ENCODE data around the gene CAMSAP1. TPM values are rescaled to one million over a fixed set of nuclear protein-coding genes. Genes with fewer than 3 reads are reported as not detected.

Gene CAMSAP1
- total and polyA plus RNA-seq, 2 of the 4 experiments (the other 2 are of a cell fraction): 8.2 to 19.5 TPM

DNA sequence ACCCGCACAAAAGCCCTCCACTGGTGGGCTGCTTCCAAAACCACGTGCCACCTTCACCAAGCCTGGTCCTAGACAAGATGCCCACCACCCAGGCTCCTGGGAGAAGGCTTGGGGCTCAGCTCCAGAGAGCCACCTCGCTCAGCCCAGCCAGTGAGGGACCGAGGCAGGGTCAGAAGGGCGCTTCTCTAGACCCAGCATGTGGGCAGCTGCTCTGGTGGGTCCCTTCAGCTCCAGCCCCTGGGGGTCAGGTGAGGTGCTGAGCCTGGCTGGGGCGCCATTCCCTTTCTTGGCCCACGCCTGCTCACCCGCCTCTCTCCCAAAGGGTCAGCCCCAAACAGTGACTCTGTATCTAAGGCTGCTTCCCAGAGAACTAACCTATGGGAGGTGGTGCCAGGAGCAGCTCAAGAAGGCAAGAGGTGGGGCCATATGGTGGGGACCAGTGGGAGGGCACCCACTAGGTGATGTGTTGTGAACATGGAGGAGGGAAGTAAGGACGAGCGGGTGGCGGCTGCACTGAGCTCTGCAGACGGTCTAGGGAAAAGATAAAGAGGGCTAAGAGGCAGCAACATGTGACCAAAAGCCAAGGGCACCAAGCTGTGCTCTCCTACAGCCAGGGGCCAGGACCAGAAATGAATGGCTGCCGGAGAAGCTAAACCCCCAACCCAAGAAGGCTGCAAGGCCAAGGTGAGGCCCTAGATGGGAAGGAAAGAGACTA is 79.3 kb downstream of the CAMSAP1 start:
- CTCF ChIA-PET: no interaction called here
- Histone ChIP-seq H3K4me1 (ENCODE audit: control insufficient read depth, insufficient read depth, low read length) (no peaks in the 10 kb centered on the region), H3K9me3 (ENCODE audit: control insufficient read depth, insufficient read depth, low read length) (no peaks in the 10 kb centered on the region), H3K56ac (ENCODE audit: extremely low read depth, insufficient read depth, low read length) (no peak overlapping the region), H3K14ac (replicated peaks; ENCODE audit: low read depth, low read length) (no peak overlapping the region), H2BK5ac (ENCODE audit: low read depth, low read length, poor library complexity, severe bottlenecking) (no peak overlapping the region), H4K20me1 (ENCODE audit: insufficient read depth, low read length) (peaks cover 16% of the 10 kb centered on the region), H2BK120ac (ENCODE audit: low read depth, low read length) (no peak overlapping the region), H3K9me1 (ENCODE audit: insufficient read depth, low read length) (no peaks in the 10 kb centered on the region), H4K91ac (ENCODE audit: insufficient read depth, low read depth, low read length) (no peak overlapping the region), H4K5ac (ENCODE audit: low read depth, low read length) (no peak overlapping the region), H2AK5ac (ENCODE audit: low read depth, low read length) (no peak overlapping the region), H3K36me3 (ENCODE audit: control insufficient read depth, insufficient read depth, low read length) (peaks cover 15% of the 10 kb centered on the region), H3K27ac (ENCODE audit: insufficient read depth, low read length) (no peak overlapping the region), H2BK20ac (ENCODE audit: low read depth, low read length) (no peak overlapping the region), H3K79me1 (ENCODE audit: low read depth in 1 of 2, low read length in 2 of 2) (peaks cover 23 to 46% of the 10 kb centered on the region in 2 experiments), H2AK9ac (replicated peaks; ENCODE audit: low read depth, low read length, poor library complexity) (no peak overlapping the region), H3K4ac (ENCODE audit: low read depth, low read length) (no peak overlapping the region), H3K27me3 (ENCODE audit: control insufficient read depth, insufficient read depth, low read length) (no peaks in the 10 kb centered on the region), H3K18ac (ENCODE audit: low read depth, low read length) (no peak overlapping the region), H3K4me2 (ENCODE audit: low read depth, low read length) (no peak overlapping the region), H2AFZ (replicated peaks; ENCODE audit: low read length, poor library complexity) (no peak overlapping the region), H4K8ac (ENCODE audit: low read depth in 2 of 2, low read length in 2 of 2) (no peak overlapping the region), H2BK15ac (ENCODE audit: low read depth, low read length) (no peak overlapping the region), H3K4me3 (ENCODE audit: insufficient read depth, low read depth, low read length) (no peak overlapping the region), H3K9ac (ENCODE audit: low read depth, low read length) (no peak overlapping the region), H3K23ac (ENCODE audit: low read depth, low read length) (no peak overlapping the region)
- dilution Hi-C loops (cut with HindIII; ENCODE audit: low sequenced_read_pairs, unreplicated experiment) (no loop called here), in situ Hi-C loops (cut with MboI; ENCODE audit: low sequenced_read_pairs) (no loop called here), intact Hi-C loops (cut with micrococcal nuclease) (no loop called here)
- ATAC-seq (ENCODE audit: low read depth) (no peak), DNase-seq (no peak)
- 100% methylated on average over 3 of the region's 13 CpGs; no CpG with 5 or more reads in 1 of the 2 experiments for WGBS, 2 experiments (ENCODE audit: extremely low coverage in 2 of 2, insufficient read length in 1 of 2)
- TF ChIP-seq RFX5 (IDR thresholded peaks at IDR 0.05; ENCODE audit: low read depth, low read length) (no peak), CHD1 (IDR thresholded peaks at IDR 0.05; ENCODE audit: low read depth, low read length) (no peak), BHLHE40 (IDR thresholded peaks at IDR 0.05; ENCODE audit: low read depth, low read length) (no peak), SMC3 (IDR thresholded peaks at IDR 0.05; ENCODE audit: low read depth, low read length) (no peak), FOS (IDR thresholded peaks at IDR 0.05; ENCODE audit: low read depth, low read length) (no peak), RAD21 (IDR thresholded peaks at IDR 0.05; ENCODE audit: low read length) (no peak), MAFK (IDR thresholded peaks at IDR 0.05; ENCODE audit: low read depth, low read length) (no peak)
- TF ChIP-seq, protein P1, sequence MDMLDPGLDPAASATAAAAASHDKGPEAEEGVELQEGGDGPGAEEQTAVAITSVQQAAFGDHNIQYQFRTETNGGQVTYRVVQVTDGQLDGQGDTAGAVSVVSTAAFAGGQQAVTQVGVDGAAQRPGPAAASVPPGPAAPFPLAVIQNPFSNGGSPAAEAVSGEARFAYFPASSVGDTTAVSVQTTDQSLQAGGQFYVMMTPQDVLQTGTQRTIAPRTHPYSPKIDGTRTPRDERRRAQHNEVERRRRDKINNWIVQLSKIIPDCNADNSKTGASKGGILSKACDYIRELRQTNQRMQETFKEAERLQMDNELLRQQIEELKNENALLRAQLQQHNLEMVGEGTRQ (IDR thresholded peaks at IDR 0.05; ENCODE audit: low read depth, low read length): no peak
- POLR2A ChIA-PET (ENCODE audit: unreplicated experiment): no interaction called here
- BruUV-seq (replicated peaks): no TSS peak

Measured in IMR-90 (cell line).